WTC11 (cell line): Measurements from ENCODE around the gene RETREG2. TPM values are rescaled to one million over a fixed set of nuclear protein-coding genes. Genes with fewer than 3 reads are reported as not detected.
A peak's percentile ranks its signal among the peaks of the same experiment; 100 is the strongest.

Source experiments
- ATAC-seq: fragments of 200-7000 bp; cut with Tn5 transposase; 2 replicates; pipeline ENCODE4 v1.10.0; 2021; ENCODE audit warnings: mild to moderate bottlenecking, moderate library complexity
- CTCF ChIA-PET: fragments of 300-600 bp; sonication (Branson Sonifier 250); formaldehyde crosslinking; loops from one replicate; lab custom pipeline; 2021; ENCODE audit warnings: antibody characterized with exemption; lab: Charles Lee
- POLR2A ChIA-PET: fragments of 350-600 bp; sonication (Branson Sonifier 250); formaldehyde crosslinking; loops from one replicate; lab custom pipeline; 2021; ENCODE audit warnings: antibody characterized with exemption; lab: Charles Lee
- DNase-seq: peaks from one replicate; pipeline ENCODE4 v3.0.0; 2021; ENCODE audit warnings: low spot score
- H3K27ac Mint-ChIP-seq: 2 replicates; pipeline ENCODE4 v1.8.0; 2021; ENCODE audit warnings: mixed read lengths
- H3K27me3 Mint-ChIP-seq: 2 replicates; pipeline ENCODE4 v1.8.0; 2021; ENCODE audit warnings: low read depth, mild to moderate bottlenecking, moderate library complexity, mixed read lengths
- H3K36me3 Mint-ChIP-seq: 2 replicates; pipeline ENCODE4 v1.8.0; 2021; ENCODE audit warnings: mixed read lengths
- H3K4me1 Mint-ChIP-seq: 2 replicates; pipeline ENCODE4 v1.8.0; 2022; ENCODE audit warnings: mixed read lengths
- H3K4me3 Mint-ChIP-seq: 2 replicates; pipeline ENCODE4 v1.8.0; 2021; ENCODE audit warnings: mild to moderate bottlenecking, moderate library complexity, mixed read lengths
- H3K9me3 Mint-ChIP-seq: 2 replicates; pipeline ENCODE4 v1.8.0; 2021; ENCODE audit warnings: mixed read lengths
- CREB1 ChIP-seq: sonication (generic); formaldehyde crosslinking; IDR thresholded peaks from 2 replicates; pipeline ENCODE4 v1.8.0; 2023; ENCODE audit warnings: mild to moderate bottlenecking, missing genetic modification reagents
- ETV6 ChIP-seq: sonication (generic); formaldehyde crosslinking; IDR thresholded peaks from 2 replicates; pipeline ENCODE4 v1.8.1; 2022; ENCODE audit warnings: mild to moderate bottlenecking, missing genetic modification reagents
- FOXP1 ChIP-seq: sonication (generic); formaldehyde crosslinking; IDR thresholded peaks from 2 replicates; pipeline ENCODE4 v1.8.0; 2022; ENCODE audit warnings: missing genetic modification reagents, mild to moderate bottlenecking, moderate library complexity, borderline replicate concordance
- GRHL2 ChIP-seq: fragments of 250-450 bp; sonication (Bioruptor Pico); IDR thresholded peaks from 2 replicates; pipeline ENCODE4 v1.8.0; 2022; ENCODE audit warnings: mild to moderate bottlenecking, moderate library complexity; ENCODE audit not compliant: insufficient replicate concordance, severe bottlenecking
- GTF2I ChIP-seq: fragments of 250-450 bp; sonication (Bioruptor Pico); conservative IDR thresholded peaks from 2 replicates; pipeline ENCODE4 v1.4.0; 2021; ENCODE audit warnings: mild to moderate bottlenecking
- JAZF1 ChIP-seq: fragments of 250-450 bp; sonication (Bioruptor Pico); IDR thresholded peaks from 2 replicates; pipeline ENCODE4 v1.9.0; 2021; ENCODE audit warnings: moderate library complexity, mild to moderate bottlenecking, inconsistent platforms
- JUN ChIP-seq: sonication (generic); formaldehyde crosslinking; IDR thresholded peaks from 2 replicates; pipeline ENCODE4 v1.8.0; 2023; ENCODE audit warnings: mild to moderate bottlenecking, missing genetic modification reagents
- NR2C2 ChIP-seq: sonication (generic); formaldehyde crosslinking; IDR thresholded peaks from 2 replicates; pipeline ENCODE4 v1.8.0; 2022; ENCODE audit warnings: mild to moderate bottlenecking, missing genetic modification reagents
- RELA ChIP-seq: sonication (generic); formaldehyde crosslinking; IDR thresholded peaks from 2 replicates; pipeline ENCODE4 v1.8.1; 2022; ENCODE audit warnings: missing genetic modification reagents, mild to moderate bottlenecking, borderline replicate concordance
- RORB ChIP-seq: fragments of 250-450 bp; sonication (Bioruptor Pico); IDR thresholded peaks from 2 replicates; pipeline ENCODE4 v1.9.0; 2021; ENCODE audit warnings: mild to moderate bottlenecking
- SMAD3 ChIP-seq: sonication (generic); formaldehyde crosslinking; IDR thresholded peaks from 2 replicates; pipeline ENCODE4 v1.8.0; 2022; ENCODE audit warnings: missing genetic modification reagents, mild to moderate bottlenecking, borderline replicate concordance
- SP1 ChIP-seq: sonication (generic); formaldehyde crosslinking; conservative IDR thresholded peaks from 2 replicates; pipeline ENCODE4 v1.8.1; 2022; ENCODE audit warnings: missing genetic modification reagents
- ZNF219 ChIP-seq: sonication (generic); formaldehyde crosslinking; IDR thresholded peaks from 2 replicates; pipeline ENCODE4 v1.8.0; 2023; ENCODE audit warnings: missing genetic modification reagents, mild to moderate bottlenecking, borderline replicate concordance
- ZNF232 ChIP-seq: sonication (generic); formaldehyde crosslinking; IDR thresholded peaks from 2 replicates; pipeline ENCODE4 v1.8.0; 2022; ENCODE audit warnings: mild to moderate bottlenecking, missing genetic modification reagents
- ZNF317 ChIP-seq: sonication (generic); formaldehyde crosslinking; IDR thresholded peaks from 2 replicates; pipeline ENCODE4 v1.8.1; 2023; ENCODE audit warnings: low read depth, mild to moderate bottlenecking, moderate library complexity, missing genetic modification reagents, borderline replicate concordance
- ZNF671 ChIP-seq: fragments of 250-450 bp; sonication (Bioruptor Pico); IDR thresholded peaks from 2 replicates; pipeline ENCODE4 v1.8.0; 2021; ENCODE audit warnings: mild to moderate bottlenecking
- total RNA-seq: library from RNA; stranded (reverse); gene quantifications from 3 replicates; pipeline ENCODE4 v1.2.3, GENCODE V29; 2021
- TF ChIP-seq, protein P1 (sequence below): sonication (generic); formaldehyde crosslinking; IDR thresholded peaks from 2 replicates; pipeline ENCODE4 v1.8.1; 2023; ENCODE audit warnings: mild to moderate bottlenecking, missing genetic modification reagents, moderate library complexity
- TF ChIP-seq, protein P2 (sequence below): sonication (generic); formaldehyde crosslinking; IDR thresholded peaks from 2 replicates; pipeline ENCODE4 v1.8.1; 2022; ENCODE audit warnings: low read depth, mild to moderate bottlenecking, moderate library complexity, missing genetic modification reagents, borderline replicate concordance
- TF ChIP-seq, protein P3 (sequence below): sonication (generic); formaldehyde crosslinking; IDR thresholded peaks from 2 replicates; pipeline ENCODE4 v1.8.0; 2022; ENCODE audit warnings: mild to moderate bottlenecking, missing genetic modification reagents
- TF ChIP-seq, protein P4 (sequence below): sonication (generic); formaldehyde crosslinking; IDR thresholded peaks from 2 replicates; pipeline ENCODE4 v1.8.0; 2022; ENCODE audit warnings: mild to moderate bottlenecking, missing genetic modification reagents
- TF ChIP-seq, protein P5 (sequence below): fragments of 200-600 bp; IDR thresholded peaks from 2 replicates; pipeline ENCODE4 v1.8.0; 2022; ENCODE audit warnings: antibody characterized with exemption
- TF ChIP-seq, protein P6 (sequence below): sonication (generic); formaldehyde crosslinking; IDR thresholded peaks from 2 replicates; pipeline ENCODE4 v1.8.1; 2023; ENCODE audit warnings: mild to moderate bottlenecking, missing genetic modification reagents, moderate library complexity
- TF ChIP-seq, protein P7 (sequence below): fragments of 250-450 bp; sonication (Bioruptor Pico); IDR thresholded peaks from 2 replicates; pipeline ENCODE4 v1.8.0; 2021; ENCODE audit warnings: mild to moderate bottlenecking
- TF ChIP-seq, protein P8 (sequence below): sonication (generic); formaldehyde crosslinking; IDR thresholded peaks from 2 replicates; pipeline ENCODE4 v1.8.0; 2022; ENCODE audit warnings: missing genetic modification reagents
- TF ChIP-seq, protein P9 (sequence below): sonication (generic); formaldehyde crosslinking; IDR thresholded peaks from 2 replicates; pipeline ENCODE4 v1.8.0; 2023; ENCODE audit warnings: missing genetic modification reagents

The RETREG2 gene
- total RNA-seq, 1 experiment from 2014 or later: 60.2 TPM

DNA sequence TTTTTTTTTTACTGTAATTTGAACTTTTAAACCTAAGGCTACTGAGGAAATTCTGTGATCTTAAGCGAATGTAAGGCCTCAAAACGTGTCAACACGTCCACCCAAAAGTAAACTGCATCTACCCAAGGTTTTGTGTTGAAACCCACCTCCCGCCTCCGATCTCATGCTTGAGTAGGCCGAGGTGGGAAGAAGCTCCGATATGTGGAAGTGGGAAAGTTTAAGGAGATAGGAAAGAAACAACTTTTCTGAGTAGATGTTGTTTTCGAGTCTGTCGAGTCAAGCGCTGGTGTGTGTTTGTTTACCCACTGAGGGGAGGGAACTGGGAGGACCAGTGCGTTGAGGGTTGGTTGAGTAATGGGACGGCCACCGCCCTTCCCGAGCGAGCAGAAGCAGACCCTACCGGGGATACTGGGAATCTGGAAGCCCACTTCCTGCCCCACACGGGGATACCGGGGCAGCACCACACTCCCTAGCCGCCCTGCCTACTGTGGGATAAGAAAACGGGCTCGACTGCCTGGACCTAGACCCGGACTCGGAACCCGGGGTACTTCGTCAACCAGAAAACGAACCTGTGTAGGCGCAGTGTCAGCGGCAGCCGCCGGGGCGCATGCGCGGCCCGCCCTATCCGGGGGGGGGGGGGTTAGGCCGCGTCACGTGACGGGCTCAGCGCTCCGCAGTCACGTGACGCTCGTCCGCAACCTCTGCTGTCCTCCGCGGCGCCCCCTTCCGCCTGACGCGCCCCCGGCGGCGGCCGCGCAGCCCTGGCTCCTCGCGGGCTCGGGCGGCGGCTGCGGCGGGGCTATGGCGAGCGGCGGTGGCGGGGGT lies at the start of gene RETREG2 (continued):
- TF ChIP-seq FOXP1 (CRISPR knock-in tag) (peak; percentile 59; the same call in 1 of the 2 replicates), ZNF317 (no peak), JAZF1 (CRISPR knock-in tag) (no peak), JUN (CRISPR knock-in tag) (no peak), ETV6 (CRISPR knock-in tag) (peak; percentile 49)
- TF ChIP-seq, protein P1, sequence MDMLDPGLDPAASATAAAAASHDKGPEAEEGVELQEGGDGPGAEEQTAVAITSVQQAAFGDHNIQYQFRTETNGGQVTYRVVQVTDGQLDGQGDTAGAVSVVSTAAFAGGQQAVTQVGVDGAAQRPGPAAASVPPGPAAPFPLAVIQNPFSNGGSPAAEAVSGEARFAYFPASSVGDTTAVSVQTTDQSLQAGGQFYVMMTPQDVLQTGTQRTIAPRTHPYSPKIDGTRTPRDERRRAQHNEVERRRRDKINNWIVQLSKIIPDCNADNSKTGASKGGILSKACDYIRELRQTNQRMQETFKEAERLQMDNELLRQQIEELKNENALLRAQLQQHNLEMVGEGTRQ (CRISPR knock-in tag): peak; percentile 100
- TF ChIP-seq, protein P2, sequence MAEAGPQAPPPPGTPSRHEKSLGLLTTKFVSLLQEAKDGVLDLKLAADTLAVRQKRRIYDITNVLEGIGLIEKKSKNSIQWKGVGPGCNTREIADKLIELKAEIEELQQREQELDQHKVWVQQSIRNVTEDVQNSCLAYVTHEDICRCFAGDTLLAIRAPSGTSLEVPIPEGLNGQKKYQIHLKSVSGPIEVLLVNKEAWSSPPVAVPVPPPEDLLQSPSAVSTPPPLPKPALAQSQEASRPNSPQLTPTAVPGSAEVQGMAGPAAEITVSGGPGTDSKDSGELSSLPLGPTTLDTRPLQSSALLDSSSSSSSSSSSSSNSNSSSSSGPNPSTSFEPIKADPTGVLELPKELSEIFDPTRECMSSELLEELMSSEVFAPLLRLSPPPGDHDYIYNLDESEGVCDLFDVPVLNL (CRISPR knock-in tag): no peak
- TF ChIP-seq, protein P3, sequence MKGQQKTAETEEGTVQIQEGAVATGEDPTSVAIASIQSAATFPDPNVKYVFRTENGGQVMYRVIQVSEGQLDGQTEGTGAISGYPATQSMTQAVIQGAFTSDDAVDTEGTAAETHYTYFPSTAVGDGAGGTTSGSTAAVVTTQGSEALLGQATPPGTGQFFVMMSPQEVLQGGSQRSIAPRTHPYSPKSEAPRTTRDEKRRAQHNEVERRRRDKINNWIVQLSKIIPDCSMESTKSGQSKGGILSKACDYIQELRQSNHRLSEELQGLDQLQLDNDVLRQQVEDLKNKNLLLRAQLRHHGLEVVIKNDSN (CRISPR knock-in tag): peak; percentile 94
- TF ChIP-seq, all 79 proteins: peak for 12

DNA sequence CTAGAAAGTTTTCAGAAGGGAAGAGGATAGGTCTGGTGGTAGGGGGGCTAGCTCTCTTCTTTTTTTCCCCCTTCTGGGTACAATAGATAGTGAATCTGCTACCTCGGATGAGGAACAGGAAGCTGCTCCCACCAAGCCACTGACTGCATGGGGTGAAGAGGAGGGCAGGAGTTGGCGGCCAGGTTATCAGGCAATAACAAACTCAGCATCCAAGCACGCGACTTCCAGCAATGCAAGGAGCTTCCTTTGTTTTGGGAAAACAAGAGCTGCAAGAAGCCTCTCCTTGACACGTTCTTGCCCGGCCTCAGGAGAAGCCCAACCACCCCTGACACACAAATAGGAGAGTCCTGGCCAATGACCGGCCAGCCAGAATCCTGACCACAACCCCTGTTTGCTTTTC lies 49.7 kb upstream of the RETREG2 start:
- POLR2A ChIA-PET: no interaction called here
- Mint-ChIP-seq H3K9me3 (no peaks in the 10 kb centered on the region), H3K4me3 (no peak overlapping the region), H3K27me3 (no peaks in the 10 kb centered on the region), H3K4me1 (peaks cover 5% of the 10 kb centered on the region), H3K36me3 (no peaks in the 10 kb centered on the region), H3K27ac (no peak overlapping the region)
- ATAC-seq: no peak
- DNase-seq: no peak
- CTCF ChIA-PET: interaction anchor here (1.0 to 2.1 kb wide), 6 partner anchors 9 to 148 kb away, joined by 3 to 22 read pairs (median 6); no protein-coding TSS in a partner anchor
- TF ChIP-seq, protein P4, sequence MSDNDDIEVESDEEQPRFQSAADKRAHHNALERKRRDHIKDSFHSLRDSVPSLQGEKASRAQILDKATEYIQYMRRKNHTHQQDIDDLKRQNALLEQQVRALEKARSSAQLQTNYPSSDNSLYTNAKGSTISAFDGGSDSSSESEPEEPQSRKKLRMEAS (CRISPR knock-in tag): no peak
- TF ChIP-seq RORB (CRISPR knock-in tag): no peak
- TF ChIP-seq NR2C2 (CRISPR knock-in tag): no peak
- no peak for TF ChIP-seq RELA (CRISPR knock-in tag)
- TF ChIP-seq GTF2I (CRISPR knock-in tag): no peak
- TF ChIP-seq SP1 (CRISPR knock-in tag): no peak
- TF ChIP-seq, protein P5, sequence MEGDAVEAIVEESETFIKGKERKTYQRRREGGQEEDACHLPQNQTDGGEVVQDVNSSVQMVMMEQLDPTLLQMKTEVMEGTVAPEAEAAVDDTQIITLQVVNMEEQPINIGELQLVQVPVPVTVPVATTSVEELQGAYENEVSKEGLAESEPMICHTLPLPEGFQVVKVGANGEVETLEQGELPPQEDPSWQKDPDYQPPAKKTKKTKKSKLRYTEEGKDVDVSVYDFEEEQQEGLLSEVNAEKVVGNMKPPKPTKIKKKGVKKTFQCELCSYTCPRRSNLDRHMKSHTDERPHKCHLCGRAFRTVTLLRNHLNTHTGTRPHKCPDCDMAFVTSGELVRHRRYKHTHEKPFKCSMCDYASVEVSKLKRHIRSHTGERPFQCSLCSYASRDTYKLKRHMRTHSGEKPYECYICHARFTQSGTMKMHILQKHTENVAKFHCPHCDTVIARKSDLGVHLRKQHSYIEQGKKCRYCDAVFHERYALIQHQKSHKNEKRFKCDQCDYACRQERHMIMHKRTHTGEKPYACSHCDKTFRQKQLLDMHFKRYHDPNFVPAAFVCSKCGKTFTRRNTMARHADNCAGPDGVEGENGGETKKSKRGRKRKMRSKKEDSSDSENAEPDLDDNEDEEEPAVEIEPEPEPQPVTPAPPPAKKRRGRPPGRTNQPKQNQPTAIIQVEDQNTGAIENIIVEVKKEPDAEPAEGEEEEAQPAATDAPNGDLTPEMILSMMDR: no peak
- TF ChIP-seq, protein P6, sequence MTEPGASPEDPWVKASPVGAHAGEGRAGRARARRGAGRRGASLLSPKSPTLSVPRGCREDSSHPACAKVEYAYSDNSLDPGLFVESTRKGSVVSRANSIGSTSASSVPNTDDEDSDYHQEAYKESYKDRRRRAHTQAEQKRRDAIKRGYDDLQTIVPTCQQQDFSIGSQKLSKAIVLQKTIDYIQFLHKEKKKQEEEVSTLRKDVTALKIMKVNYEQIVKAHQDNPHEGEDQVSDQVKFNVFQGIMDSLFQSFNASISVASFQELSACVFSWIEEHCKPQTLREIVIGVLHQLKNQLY: no peak
- TF ChIP-seq CREB1 (CRISPR knock-in tag): no peak
- no peak for TF ChIP-seq SMAD3
- no peak for TF ChIP-seq ZNF671
- TF ChIP-seq ZNF219 (CRISPR knock-in tag): no peak
- TF ChIP-seq, protein P7, sequence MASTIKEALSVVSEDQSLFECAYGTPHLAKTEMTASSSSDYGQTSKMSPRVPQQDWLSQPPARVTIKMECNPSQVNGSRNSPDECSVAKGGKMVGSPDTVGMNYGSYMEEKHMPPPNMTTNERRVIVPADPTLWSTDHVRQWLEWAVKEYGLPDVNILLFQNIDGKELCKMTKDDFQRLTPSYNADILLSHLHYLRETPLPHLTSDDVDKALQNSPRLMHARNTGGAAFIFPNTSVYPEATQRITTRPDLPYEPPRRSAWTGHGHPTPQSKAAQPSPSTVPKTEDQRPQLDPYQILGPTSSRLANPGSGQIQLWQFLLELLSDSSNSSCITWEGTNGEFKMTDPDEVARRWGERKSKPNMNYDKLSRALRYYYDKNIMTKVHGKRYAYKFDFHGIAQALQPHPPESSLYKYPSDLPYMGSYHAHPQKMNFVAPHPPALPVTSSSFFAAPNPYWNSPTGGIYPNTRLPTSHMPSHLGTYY (CRISPR knock-in tag): no peak
- TF ChIP-seq ZNF232 (CRISPR knock-in tag): no peak
- TF ChIP-seq, protein P8, sequence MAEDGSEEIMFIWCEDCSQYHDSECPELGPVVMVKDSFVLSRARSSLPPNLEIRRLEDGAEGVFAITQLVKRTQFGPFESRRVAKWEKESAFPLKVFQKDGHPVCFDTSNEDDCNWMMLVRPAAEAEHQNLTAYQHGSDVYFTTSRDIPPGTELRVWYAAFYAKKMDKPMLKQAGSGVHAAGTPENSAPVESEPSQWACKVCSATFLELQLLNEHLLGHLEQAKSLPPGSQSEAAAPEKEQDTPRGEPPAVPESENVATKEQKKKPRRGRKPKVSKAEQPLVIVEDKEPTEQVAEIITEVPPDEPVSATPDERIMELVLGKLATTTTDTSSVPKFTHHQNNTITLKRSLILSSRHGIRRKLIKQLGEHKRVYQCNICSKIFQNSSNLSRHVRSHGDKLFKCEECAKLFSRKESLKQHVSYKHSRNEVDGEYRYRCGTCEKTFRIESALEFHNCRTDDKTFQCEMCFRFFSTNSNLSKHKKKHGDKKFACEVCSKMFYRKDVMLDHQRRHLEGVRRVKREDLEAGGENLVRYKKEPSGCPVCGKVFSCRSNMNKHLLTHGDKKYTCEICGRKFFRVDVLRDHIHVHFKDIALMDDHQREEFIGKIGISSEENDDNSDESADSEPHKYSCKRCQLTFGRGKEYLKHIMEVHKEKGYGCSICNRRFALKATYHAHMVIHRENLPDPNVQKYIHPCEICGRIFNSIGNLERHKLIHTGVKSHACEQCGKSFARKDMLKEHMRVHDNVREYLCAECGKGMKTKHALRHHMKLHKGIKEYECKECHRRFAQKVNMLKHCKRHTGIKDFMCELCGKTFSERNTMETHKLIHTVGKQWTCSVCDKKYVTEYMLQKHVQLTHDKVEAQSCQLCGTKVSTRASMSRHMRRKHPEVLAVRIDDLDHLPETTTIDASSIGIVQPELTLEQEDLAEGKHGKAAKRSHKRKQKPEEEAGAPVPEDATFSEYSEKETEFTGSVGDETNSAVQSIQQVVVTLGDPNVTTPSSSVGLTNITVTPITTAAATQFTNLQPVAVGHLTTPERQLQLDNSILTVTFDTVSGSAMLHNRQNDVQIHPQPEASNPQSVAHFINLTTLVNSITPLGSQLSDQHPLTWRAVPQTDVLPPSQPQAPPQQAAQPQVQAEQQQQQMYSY (CRISPR knock-in tag): no peak
- TF ChIP-seq GRHL2 (CRISPR knock-in tag): no peak
- TF ChIP-seq, protein P9, sequence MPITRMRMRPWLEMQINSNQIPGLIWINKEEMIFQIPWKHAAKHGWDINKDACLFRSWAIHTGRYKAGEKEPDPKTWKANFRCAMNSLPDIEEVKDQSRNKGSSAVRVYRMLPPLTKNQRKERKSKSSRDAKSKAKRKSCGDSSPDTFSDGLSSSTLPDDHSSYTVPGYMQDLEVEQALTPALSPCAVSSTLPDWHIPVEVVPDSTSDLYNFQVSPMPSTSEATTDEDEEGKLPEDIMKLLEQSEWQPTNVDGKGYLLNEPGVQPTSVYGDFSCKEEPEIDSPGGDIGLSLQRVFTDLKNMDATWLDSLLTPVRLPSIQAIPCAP (CRISPR knock-in tag): no peak
